ENCODE data around the gene FGFRL1.
"Not testable (repeated sequence)": the region's sequence is repeated elsewhere in the genome, so short reads cannot be mapped to it uniquely, and the experiment has no call there.

FGFRL1 gene

DNA sequence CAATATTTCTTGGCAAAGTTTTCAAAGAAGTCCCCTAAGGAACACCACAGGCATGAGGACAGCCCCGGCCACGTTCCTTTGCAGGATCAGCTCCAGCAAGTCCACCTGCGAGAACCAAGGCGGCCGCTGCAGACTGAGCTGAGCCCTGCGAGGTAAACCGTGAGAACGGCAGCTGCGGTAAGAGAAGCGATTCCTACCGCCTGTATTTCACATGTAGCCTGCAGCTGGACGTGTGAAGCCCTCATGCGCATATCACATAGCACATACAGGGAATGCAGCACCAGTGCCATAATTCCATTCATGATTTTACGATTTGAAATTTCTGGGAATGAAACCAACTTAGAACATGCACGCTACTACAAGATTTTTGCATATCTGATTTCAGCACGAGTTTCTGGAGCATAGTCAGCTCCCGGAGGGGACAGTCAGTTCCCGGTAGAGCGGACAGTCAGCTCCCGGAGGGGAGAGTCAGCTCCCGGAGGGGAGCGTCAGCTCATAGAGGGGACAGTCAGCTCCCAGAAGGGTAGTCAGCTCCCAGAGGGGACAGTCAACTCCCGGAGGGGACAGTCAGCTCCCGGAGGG, 41.7 kb downstream of the FGFRL1 start:
- DNase-seq (ENCODE audit: low read depth), result no peak

GRCh38 chr4:1053891-1054290, 42.5 kb downstream of the FGFRL1 start:
- not testable (repeated sequence) for DNase-seq (ENCODE audit: low read depth)

GRCh38 chr4:1054696-1055242, 43.3 kb downstream of the FGFRL1 start:
- DNase-seq (ENCODE audit: low read depth), result not testable (repeated sequence)

GRCh38 chr4:1055243-1055701, 43.8 kb downstream of the FGFRL1 start:
- not testable (repeated sequence) for DNase-seq (ENCODE audit: low read depth)

- peak; percentile 36 for DNase-seq (ENCODE audit: low read depth)
Measured at GRCh38 chr4:1055721-1056590, 44.5 kb downstream of the FGFRL1 start.

DNA sequence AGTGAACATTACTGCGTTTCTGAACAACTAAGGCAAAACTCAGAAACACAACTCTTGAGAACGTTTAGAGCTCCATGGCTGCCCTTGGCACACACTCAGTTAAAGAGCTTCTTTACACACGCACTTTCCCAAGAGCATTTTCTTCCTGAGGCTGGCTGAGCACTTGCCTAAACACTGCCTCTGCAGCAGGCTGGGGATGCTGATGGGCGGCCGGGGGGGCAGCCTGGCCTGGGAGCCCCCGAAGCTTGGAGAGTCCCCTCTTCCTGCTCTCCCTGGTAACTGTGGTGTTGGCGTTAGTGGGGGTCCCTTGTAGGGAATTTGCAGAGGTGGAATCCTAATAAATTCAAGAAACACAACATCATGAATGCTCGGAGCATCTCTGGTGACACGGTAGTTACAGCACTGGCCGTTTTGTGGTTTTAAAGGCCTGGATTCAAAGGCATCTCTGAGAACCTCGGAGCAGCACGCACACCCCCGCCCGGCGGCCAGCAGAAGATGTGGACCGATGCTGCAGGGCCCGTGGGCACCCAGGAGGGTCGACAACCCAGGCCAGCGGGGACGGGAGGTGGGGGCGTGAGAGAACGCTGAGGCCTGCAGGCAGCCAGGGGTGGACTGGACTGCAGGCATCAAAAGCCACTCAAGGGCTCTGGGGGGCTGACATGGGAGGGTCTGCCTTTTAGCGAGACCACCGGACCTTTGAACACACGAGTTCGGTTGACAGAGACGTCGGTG, 45.4 kb downstream of the FGFRL1 start:
- no peak for DNase-seq (ENCODE audit: low read depth)

- DNase-seq (ENCODE audit: low read depth), result no peak
Measured at GRCh38 chr4:1057403-1057745, 45.9 kb downstream of the FGFRL1 start.

DNA sequence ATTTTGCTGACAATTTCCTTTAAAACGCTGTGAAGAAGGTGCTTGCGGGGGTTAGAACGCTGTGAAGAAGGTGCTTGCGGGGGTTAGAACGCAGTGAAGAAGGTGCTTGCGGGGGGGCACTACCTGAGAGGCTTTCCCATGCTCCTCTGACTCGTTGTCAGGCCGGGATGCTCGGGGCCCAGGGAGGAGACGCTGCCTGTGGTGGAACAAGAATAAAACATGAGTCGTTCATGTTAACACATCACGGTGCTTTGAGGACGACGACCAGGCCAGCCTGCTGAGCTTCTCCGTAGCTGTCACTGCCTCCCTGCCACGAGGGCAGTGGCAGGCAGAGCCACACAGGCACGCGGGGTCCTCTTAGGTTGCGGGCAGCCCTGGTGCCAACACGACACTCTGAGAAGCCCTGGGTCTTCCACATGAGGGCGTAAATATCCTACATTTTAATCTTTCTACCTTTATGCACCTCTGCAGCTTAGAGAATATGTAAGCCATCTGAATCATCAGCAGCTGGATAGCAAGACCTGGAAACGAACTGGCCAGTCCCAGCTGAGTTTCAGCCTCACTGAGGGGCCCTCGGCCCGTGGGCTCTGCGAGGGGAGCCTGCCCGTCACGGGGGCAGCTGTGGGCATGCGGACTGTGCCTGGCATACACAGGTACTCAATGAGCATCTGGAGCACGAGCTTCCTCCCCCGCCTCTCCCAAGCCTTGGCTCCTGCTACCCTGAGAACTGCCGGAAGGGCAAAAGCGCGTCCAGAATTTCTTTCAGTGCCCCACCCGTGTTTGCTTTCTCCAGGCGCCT, 47.0 kb downstream of the FGFRL1 start:
- DNase-seq (ENCODE audit: low read depth), result no peak

DNA sequence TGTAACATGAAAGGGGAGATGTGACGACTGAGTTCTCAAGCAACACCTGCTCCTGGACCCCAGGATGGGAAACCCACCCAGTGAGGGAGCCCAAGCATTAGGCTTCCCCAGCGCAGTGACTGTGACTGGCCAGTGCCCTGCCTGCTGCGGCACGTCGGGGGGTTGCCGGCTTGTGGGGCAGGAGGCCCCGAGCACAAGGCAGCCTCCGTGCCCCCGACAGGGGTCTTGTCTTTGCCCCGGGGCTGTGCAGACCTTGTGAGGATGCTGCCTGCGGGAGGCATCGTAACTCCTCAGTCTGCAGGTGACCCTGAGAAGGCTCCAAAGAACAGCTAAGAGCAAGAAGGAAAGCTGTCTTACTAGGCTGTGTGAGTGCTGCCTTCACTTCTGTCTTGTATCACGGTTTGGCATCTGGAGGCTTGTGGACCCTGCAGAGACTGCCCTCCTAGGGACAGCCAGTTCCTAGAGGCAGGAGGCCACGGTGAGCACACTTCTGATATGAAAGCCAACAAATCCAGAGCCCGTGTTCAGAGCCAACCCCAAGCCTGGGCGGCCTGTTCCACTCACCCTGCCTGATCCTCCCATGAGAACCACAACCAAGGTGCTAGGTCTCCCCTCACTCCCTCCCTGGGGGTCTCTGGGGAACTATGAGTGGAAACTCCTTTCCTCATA, 47.7 kb downstream of the FGFRL1 start:
- no peak for DNase-seq (ENCODE audit: low read depth)

DNA sequence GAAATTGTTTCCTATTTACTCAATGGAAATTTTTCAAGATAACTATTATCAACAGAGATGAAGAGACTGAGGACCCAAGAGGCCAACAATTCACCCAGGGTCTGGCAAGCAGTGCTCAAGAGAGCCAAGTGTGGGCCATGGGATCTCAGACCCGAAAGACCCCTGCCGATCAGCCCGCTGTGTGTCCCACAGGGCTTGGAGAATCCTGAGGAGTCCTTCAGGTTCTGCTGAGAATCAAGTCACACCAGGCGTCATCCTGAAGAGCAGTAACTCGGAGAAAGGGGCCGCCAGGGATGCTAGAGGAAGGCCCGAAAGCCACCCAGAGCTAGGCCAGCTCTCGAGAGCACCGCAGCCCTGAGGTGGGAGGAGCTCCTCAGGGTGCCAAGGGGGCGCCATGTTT, 48.7 kb downstream of the FGFRL1 start:
- DNase-seq (ENCODE audit: low read depth), result no peak

GRCh38 chr4:1060621-1061020, 49.2 kb downstream of the FGFRL1 start:
- DNase-seq (ENCODE audit: low read depth), result no peak

DNA sequence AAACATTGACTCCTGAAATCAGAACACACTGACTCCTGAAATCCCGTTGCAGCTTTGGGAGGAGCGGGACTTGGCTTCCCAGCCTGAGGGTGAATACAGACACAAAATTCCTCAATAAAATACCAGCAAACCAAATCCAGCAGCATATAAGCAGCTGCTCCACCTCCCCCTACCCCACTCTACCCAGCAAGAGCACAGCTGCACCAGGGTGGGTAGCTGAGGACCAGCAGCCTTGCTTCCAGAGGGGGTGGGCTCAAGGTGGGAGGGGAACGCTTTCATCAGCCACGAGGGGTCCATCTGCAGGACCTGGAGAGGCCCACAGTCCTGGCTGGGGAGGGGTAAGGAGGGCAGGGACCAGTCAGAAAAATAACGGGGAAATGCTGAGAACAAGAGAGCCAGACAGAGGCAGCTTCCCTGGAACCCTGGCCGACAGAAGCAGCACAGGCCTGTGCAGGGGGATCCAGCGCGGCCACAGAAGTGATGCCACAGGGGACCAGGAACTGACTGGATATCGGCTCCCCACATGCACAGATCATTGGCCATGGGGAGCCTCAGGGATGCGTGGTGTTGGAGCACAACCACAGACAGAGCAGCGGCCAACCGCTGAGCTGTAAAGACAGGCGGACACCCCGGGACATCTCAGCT, 49.8 kb downstream of the FGFRL1 start:
- no peak for DNase-seq (ENCODE audit: low read depth)

DNA sequence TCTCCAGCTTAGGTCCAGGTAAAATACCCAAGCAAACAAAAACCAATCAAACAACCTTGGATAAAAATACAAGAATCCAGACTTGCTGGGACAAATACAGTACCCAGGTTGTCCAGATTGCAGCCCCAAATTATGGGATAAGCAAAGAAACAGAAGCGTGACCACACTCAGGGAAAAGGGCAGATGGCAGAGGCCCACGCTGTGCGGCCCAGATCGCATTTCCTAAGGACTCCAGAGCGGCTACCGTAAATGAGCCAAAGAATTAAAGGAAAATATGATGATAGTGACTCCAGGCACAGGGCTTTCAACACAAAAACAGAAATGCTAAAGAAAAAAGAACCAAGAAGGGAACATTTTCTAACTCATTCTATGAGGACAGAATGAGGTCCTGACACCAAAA, 50.3 kb downstream of the FGFRL1 start:
- no peak for DNase-seq (ENCODE audit: low read depth)

DNA sequence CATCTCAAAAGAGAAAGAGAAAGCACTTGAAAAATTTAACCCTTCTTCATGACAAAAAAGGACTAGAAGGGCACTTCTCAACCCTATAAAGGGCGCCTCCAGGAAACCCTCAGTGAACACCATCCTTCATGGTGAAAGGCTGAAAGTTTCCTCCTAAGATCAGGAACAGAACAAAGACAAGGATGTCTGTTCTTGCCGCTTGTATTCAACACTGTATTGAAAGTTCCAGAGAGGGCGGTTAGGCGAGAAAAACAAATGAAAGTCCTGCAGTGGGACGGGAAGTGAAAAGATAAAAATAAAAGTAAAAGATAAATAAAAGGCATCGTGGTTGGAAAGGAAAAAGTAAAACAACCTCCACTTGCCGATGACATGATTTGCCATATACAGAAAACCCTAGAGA, 51.0 kb downstream of the FGFRL1 start:
- no peak for DNase-seq (ENCODE audit: low read depth)

- no peak for DNase-seq (ENCODE audit: low read depth)
Measured at GRCh38 chr4:1065732-1066131, 54.3 kb downstream of the FGFRL1 start.

DNA sequence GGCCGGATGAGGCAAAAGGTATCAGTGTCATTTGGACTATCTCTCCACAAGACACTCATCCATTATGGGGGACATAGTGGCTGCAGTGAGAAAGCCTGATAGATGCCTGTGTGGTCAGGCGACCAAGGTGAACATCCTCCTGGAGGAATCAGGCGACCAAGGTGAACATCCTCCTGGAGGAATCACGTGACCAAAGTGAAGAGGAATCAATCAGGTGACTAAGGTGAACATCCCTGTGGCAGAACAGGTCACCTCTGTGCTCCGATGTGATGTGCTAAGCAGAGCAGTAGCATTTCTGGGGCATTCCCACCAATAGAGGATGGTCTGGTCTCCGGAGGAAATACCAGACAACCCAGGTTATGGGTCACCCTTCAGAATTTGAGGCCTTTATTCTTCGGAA, 58.0 kb downstream of the FGFRL1 start:
- DNase-seq (ENCODE audit: low read depth), result no peak

DNA sequence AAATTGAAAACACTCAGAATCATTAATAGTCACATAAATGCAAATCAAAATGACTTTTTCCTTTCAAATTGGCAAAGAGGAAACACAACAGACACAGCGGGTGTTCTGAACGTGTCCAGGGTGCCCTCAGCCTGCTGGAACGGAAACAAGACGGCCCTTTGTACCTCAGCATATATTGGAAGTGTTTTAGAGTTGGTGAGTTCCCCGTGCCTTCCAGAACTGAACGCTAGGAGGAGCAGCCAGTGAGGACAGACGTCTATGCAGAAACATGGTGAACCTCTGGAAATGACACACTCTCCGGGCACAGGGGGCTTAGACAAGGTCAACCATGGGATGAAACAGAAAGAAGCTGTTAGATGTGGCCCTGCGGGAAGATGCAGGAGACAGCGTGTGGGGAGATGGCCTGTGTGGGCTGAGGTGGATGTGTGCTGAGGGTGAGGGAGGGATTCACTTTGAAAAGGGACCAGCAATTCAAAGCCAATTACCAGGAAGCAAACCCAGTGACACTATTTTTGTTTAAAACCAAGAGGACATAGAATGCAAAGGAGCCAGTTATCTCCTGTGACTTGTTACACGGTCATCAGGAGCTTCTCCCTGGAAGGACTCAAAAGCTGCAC, 61.5 kb downstream of the FGFRL1 start:
- DNase-seq (ENCODE audit: low read depth), result peak; percentile 65

- no peak for DNase-seq (ENCODE audit: low read depth)
Measured at GRCh38 chr4:1074077-1074476, 62.7 kb downstream of the FGFRL1 start.

- DNase-seq (ENCODE audit: low read depth), result no peak
Measured at GRCh38 chr4:1075225-1075624, 63.8 kb downstream of the FGFRL1 start.

Data from iris pigment epithelial cell (primary cell).